H9 (cell line): Measurements from ENCODE around the gene HAUS2. TPM values are rescaled to one million over a fixed set of nuclear protein-coding genes. Genes with fewer than 3 reads are reported as not detected.

Experiments
- DNase-seq: peaks from one replicate; pipeline ENCODE4 v3.0.0-alpha.2; 2017
- H2AFZ ChIP-seq: one replicate; pipeline ENCODE4 v1.6.1; 2013; ENCODE audit warnings: mild to moderate bottlenecking, low read length, control low read depth, moderate library complexity
- H2AK5ac ChIP-seq: 2 replicates; pipeline ENCODE4 v1.6.1; 2013; ENCODE audit warnings: low read length, control low read depth, mixed read lengths; ENCODE audit not compliant: insufficient read length
- H2BK120ac ChIP-seq: one replicate; pipeline ENCODE4 v1.6.1; 2013; ENCODE audit warnings: low read depth, mild to moderate bottlenecking, low read length, control low read depth, inconsistent platforms; ENCODE audit not compliant: poor library complexity, severe bottlenecking
- H2BK12ac ChIP-seq: 2 replicates; pipeline ENCODE4 v1.6.1; 2013; ENCODE audit warnings: low read length, control low read depth, mixed read lengths, low read depth; ENCODE audit not compliant: insufficient read length
- H2BK15ac ChIP-seq: 2 replicates; pipeline ENCODE4 v1.6.1; 2013; ENCODE audit warnings: low read depth, low read length, control low read depth
- H2BK20ac ChIP-seq: one replicate; pipeline ENCODE4 v1.6.1; 2013; ENCODE audit warnings: low read depth, mild to moderate bottlenecking, low read length, control low read depth, inconsistent platforms; ENCODE audit not compliant: poor library complexity, severe bottlenecking
- H2BK5ac ChIP-seq: 2 replicates; pipeline ENCODE4 v1.6.1; 2013; ENCODE audit warnings: low read length, control low read depth, mixed read lengths; ENCODE audit not compliant: insufficient read length
- H3K14ac ChIP-seq: 2 replicates; pipeline ENCODE4 v1.6.1; 2013; ENCODE audit warnings: low read length, control low read depth; ENCODE audit not compliant: insufficient read depth
- H3K18ac ChIP-seq: 2 replicates; pipeline ENCODE4 v1.6.1; 2013; ENCODE audit warnings: low read depth, mild to moderate bottlenecking, mixed read lengths, low read length, control low read depth; ENCODE audit not compliant: insufficient read length
- H3K23ac ChIP-seq: 2 replicates; pipeline ENCODE4 v1.6.1; 2013; ENCODE audit warnings: low read length, control low read depth, mixed read lengths, low read depth; ENCODE audit not compliant: insufficient read length
- H3K23me2 ChIP-seq: 2 replicates; pipeline ENCODE4 v1.6.1; 2013; ENCODE audit warnings: low read depth, mild to moderate bottlenecking, mixed read lengths, low read length, control low read depth; ENCODE audit not compliant: insufficient read length, poor library complexity, severe bottlenecking
- H3K27ac ChIP-seq: 2 replicates; pipeline ENCODE4 v1.5.1; 2013; ENCODE audit warnings: low read length, control low read depth, mixed read lengths, low read depth; ENCODE audit not compliant: insufficient read length
- H3K27me3 ChIP-seq: 2 replicates; pipeline ENCODE4 v1.6.1; 2013; ENCODE audit warnings: low read length, control low read depth, inconsistent platforms; ENCODE audit not compliant: insufficient read depth
- H3K4ac ChIP-seq: 2 replicates; pipeline ENCODE4 v1.6.1; 2013; ENCODE audit warnings: low read depth, mild to moderate bottlenecking, control low read depth, inconsistent platforms, low read length, moderate library complexity
- H3K4me1 ChIP-seq: 2 replicates; pipeline ENCODE4 v1.6.1; 2013; ENCODE audit warnings: low read length, control low read depth, inconsistent platforms; ENCODE audit not compliant: insufficient read depth
- H3K4me2 ChIP-seq: 2 replicates; pipeline ENCODE4 v1.6.1; 2013; ENCODE audit warnings: low read length, control low read depth, mixed read lengths; ENCODE audit not compliant: insufficient read length, insufficient read depth
- H3K56ac ChIP-seq: 2 replicates; pipeline ENCODE4 v1.6.1; 2013; ENCODE audit warnings: low read depth, mild to moderate bottlenecking, mixed read lengths, low read length, control low read depth; ENCODE audit not compliant: insufficient read length
- H3K79me1 ChIP-seq: 2 replicates; pipeline ENCODE4 v1.6.1; 2013; ENCODE audit warnings: low read depth, mild to moderate bottlenecking, moderate library complexity, low read length, control low read depth, inconsistent platforms; ENCODE audit not compliant: insufficient read depth, poor library complexity, severe bottlenecking
- H3K79me2 ChIP-seq: 2 replicates; pipeline ENCODE4 v1.6.1; 2013; ENCODE audit warnings: low read length, control low read depth, inconsistent platforms; ENCODE audit not compliant: insufficient read depth
- H3K9ac ChIP-seq: 2 replicates; pipeline ENCODE4 v1.6.1; 2013; ENCODE audit warnings: low read length, control low read depth, mixed read lengths; ENCODE audit not compliant: insufficient read length; ENCODE audit errors: extremely low read depth
- H3K9me3 ChIP-seq: one replicate; pipeline ENCODE4 v1.6.1; 2013; ENCODE audit warnings: low read depth, low read length, inconsistent platforms; ENCODE audit not compliant: control insufficient read depth
- H3T11ph ChIP-seq: one replicate; pipeline ENCODE4 v1.6.1; 2013; ENCODE audit warnings: mild to moderate bottlenecking, low read length, control low read depth, inconsistent platforms
- H4K20me1 ChIP-seq: one replicate; pipeline ENCODE4 v1.6.1; 2013; ENCODE audit not compliant: control insufficient read depth, insufficient read length, insufficient read depth
- H4K5ac ChIP-seq: 2 replicates; pipeline ENCODE4 v1.6.1; 2013; ENCODE audit warnings: low read depth, mild to moderate bottlenecking, mixed read lengths, low read length, control low read depth; ENCODE audit not compliant: insufficient read length
- H4K8ac ChIP-seq: replicated peaks from 2 replicates; pipeline ENCODE4 v1.6.1; 2013; ENCODE audit warnings: low read length, control low read depth, mixed read lengths, low read depth; ENCODE audit not compliant: insufficient read length
- H4K91ac ChIP-seq: 2 replicates; pipeline ENCODE4 v1.6.1; 2013; ENCODE audit warnings: low read depth, mild to moderate bottlenecking, moderate library complexity, mixed read lengths, low read length, control low read depth; ENCODE audit not compliant: insufficient read length
- H3K27ac Mint-ChIP-seq, 3 experiments: 2 replicates in 2 of 3; 3 replicates in 1 of 3; pipeline ENCODE4 v1.8.0; 2020 to 2021; ENCODE audit warnings: mixed read lengths in 3 of 3, mild to moderate bottlenecking in 1 of 3, moderate library complexity in 1 of 3
- H3K27me3 Mint-ChIP-seq: 2 replicates; pipeline ENCODE4 v1.8.0; 2021; ENCODE audit warnings: low read depth, mild to moderate bottlenecking, moderate library complexity, mixed read lengths
- H3K36me3 Mint-ChIP-seq, 3 experiments: 2 replicates in 2 of 3; 3 replicates in 1 of 3; pipeline ENCODE4 v1.8.0; 2020 to 2021; ENCODE audit warnings: low read depth in 3 of 3, mixed read lengths in 3 of 3; ENCODE audit not compliant: insufficient read depth in 1 of 3
- H3K4me1 Mint-ChIP-seq, 2 experiments: 2 replicates each; pipeline ENCODE4 v1.8.0; 2020; ENCODE audit warnings: mixed read lengths in 2 of 2
- H3K4me3 Mint-ChIP-seq, 2 experiments: 2 replicates in 1 of 2; 3 replicates in 1 of 2; pipeline ENCODE4 v1.8.0; 2020 to 2021; ENCODE audit warnings: mild to moderate bottlenecking in 2 of 2, mixed read lengths in 2 of 2, moderate library complexity in 1 of 2
- H3K9me3 Mint-ChIP-seq, 2 experiments: 2 replicates in 1 of 2; 3 replicates in 1 of 2; pipeline ENCODE4 v1.8.0; 2020; ENCODE audit warnings: mild to moderate bottlenecking in 2 of 2, mixed read lengths in 2 of 2, moderate library complexity in 1 of 2
- CTCF ChIP-seq: fragments of 200-600 bp; sonication (generic); conservative IDR thresholded peaks from 3 replicates; pipeline ENCODE4 v1.8.0; 2021; ENCODE audit warnings: antibody characterized with exemption, mild to moderate bottlenecking
- WGBS: extraction: QIAGEN DNeasy Blood & Tissue Kit; methylation state at CpG from one replicate; pipeline ENCODE4 v1.1.7; 2013; ENCODE audit warnings: missing lambda C conversion rate, low lambda C conversion rate, mixed read lengths; ENCODE audit not compliant: insufficient read length; ENCODE audit errors: extremely low coverage; 5-methylcytosine and 5-hydroxymethylcytosine counted together
- total RNA-seq: library from RNA; stranded (reverse); gene quantifications from 2 replicates; pipeline ENCODE4 v1.2.1, GENCODE V29; 2021

The HAUS2 gene
- total RNA-seq, 1 experiment from 2014 or later: 42.5 TPM

GRCh38 chr15:42558739-42559138 is 10.1 kb downstream of the HAUS2 start:
- no CpG with 5 or more reads among the region's 3 CpGs for WGBS
- H3K4me1 ChIP-seq: no peaks in the 10 kb centered on the region
- no peak overlapping the region for H3K4me2 ChIP-seq
- no peak overlapping the region for H3T11ph ChIP-seq
- no peak overlapping the region for H2BK15ac ChIP-seq
- Mint-ChIP-seq H3K27ac (no peak overlapping the region), H3K4me3 (no peak overlapping the region), H3K27me3 (no peaks in the 10 kb centered on the region), H3K36me3 (peaks cover 7 to 53% (median 36%) of the 10 kb centered on the region in 3 experiments), H3K9me3 (no peaks in the 10 kb centered on the region), H3K4me1 (no peaks in the 10 kb centered on the region)
- no peak overlapping the region for H2BK120ac ChIP-seq
- no peak for DNase-seq
- H2BK20ac ChIP-seq: no peak overlapping the region
- H2BK5ac ChIP-seq: no peak overlapping the region
- no peak overlapping the region for H3K9ac ChIP-seq
- no peak overlapping the region for H3K56ac ChIP-seq
- H3K27ac ChIP-seq: no peak overlapping the region
- no peak overlapping the region for H2BK12ac ChIP-seq
- no peaks in the 10 kb centered on the region for H4K20me1 ChIP-seq
- H3K18ac ChIP-seq: no peak overlapping the region
- no peak for TF ChIP-seq CTCF
- no peak overlapping the region for H2AK5ac ChIP-seq
- H3K79me2 ChIP-seq: no peaks in the 10 kb centered on the region; the same call in 1 of the 2 replicates
- no peaks in the 10 kb centered on the region for H3K23me2 ChIP-seq
- H3K14ac ChIP-seq: no peak overlapping the region
- H3K79me1 ChIP-seq: no peaks in the 10 kb centered on the region
- no peaks in the 10 kb centered on the region for H3K27me3 ChIP-seq
- no peak overlapping the region for H2AFZ ChIP-seq
- H4K5ac ChIP-seq: no peak overlapping the region
- no peak overlapping the region for H3K4ac ChIP-seq
- no peak overlapping the region for H3K23ac ChIP-seq
- no peak overlapping the region for H4K8ac ChIP-seq
- H4K91ac ChIP-seq: no peak overlapping the region
- no peaks in the 10 kb centered on the region for H3K9me3 ChIP-seq
